Limb (tissue), 2 donors: Measurements from ENCODE around the gene ACSM2B.
"Not testable (repeated sequence)": the region's sequence is repeated elsewhere in the genome, so short reads cannot be mapped to it uniquely, and the experiment has no call there.

Source experiments
- DNase-seq, 2 donors: peaks; one replicate each; pipeline ENCODE4 v3.0.0-alpha.2; 2016; ENCODE audit errors: extremely low spot score in 2 of 2

ACSM2B gene

GRCh38 chr16:20538181-20538580 lies 38.0 kb downstream of the ACSM2B start:
- DNase-seq = no peak

DNA sequence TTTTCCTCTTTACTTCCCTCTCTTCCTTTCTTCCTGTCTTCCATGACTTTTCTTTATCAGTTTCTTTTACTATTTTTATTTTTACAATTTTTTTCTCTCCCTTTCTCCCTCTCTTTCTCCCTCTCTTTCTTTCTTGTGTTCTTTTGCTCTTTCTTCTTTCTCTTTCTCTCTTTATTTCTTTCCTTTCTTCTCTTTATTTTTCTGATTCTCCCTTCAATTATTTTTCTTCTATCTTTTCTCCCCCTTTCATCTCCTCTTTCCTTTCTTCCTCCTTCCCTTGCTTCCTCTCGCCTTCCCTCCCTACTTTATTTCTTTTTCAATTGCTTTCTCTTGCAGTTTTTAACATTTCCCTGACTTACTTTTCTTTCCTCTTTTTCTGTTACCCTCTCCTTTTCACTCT lies 39.5 kb downstream of the ACSM2B start:
- not testable (repeated sequence) for DNase-seq

- DNase-seq = not testable (repeated sequence)
Observed at GRCh38 chr16:20532284-20532792, 43.8 kb downstream of the ACSM2B start.

DNA sequence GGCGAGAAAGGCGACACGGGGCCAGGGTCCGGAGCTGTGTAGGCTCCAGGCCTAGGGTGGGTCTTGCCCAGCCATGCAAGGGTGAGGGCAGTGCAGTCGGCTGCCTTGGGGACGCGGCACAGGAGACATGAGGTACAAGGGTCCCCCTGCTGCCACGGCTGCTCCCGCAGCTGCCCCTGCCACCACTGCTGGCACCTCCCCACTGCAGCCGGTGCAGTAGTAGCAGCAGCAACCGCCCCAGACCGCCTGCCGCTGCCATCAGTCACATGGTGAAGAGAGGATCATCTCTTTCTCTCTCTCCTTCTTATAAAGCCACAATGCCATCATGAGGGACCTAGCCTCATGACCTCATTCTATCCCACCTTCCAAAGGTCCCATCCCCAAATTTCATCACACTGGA lies 44.4 kb downstream of the ACSM2B start:
- DNase-seq = not testable (repeated sequence)

DNA sequence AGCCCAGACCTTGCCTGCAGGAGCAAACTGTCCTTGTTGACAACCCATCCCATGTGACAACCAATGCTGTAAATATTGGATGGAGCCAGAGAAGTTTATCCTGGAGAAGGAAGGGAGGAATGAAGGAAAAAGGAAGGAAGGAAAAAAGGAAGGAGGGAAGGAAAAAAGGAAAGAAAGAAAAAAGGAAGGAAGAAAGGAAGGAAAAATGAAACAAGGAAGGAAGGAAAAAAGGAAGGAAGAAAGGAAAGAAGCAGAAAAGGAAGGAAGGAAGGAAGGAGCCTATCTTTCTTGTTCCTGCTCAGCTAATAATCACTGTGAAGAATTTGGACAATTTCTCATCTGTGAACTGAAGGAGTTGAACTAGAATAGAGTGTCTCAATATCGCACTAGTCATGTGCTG lies 56.1 kb downstream of the ACSM2B start:
- DNase-seq = no peak

DNA sequence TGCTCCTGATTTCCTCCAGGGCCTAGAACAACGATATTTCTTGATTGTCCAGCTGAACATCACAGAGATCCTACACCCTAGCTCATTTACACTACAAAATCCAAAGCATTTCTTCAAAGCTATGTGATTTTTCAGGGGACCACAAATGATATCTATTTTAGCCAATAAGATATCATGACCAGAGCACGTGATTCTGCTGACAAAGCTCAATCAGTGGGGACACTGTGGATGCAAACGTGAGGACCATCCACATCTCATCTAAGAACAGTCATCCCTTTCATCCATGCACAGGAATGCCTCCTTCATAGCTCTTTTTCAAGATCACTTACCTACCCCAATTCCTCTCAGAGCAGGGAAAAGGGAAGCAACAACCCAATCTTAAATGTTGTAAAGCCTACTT lies 56.9 kb downstream of the ACSM2B start:
- no peak for DNase-seq

DNA sequence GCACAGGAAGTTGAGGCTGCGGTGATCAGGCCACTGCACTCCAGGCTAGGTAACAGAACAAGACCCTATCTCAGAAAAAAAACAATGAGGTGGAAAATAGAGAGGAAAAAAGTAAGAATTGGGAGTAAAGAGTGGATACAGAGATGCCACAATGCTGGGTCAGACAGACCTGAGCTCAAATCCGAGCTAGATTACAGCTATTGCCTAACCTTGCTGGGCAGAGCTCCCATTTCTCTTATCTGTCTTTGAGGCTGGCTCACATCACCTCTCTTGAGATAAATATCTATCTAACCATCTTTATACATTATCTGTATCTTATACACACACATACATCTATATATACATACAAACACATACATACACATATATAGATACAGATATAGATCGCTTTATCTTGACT lies 59.0 kb downstream of the ACSM2B start:
- no peak for DNase-seq

- DNase-seq = no peak
Observed at GRCh38 chr16:20515688-20516090, 60.5 kb downstream of the ACSM2B start.

DNA sequence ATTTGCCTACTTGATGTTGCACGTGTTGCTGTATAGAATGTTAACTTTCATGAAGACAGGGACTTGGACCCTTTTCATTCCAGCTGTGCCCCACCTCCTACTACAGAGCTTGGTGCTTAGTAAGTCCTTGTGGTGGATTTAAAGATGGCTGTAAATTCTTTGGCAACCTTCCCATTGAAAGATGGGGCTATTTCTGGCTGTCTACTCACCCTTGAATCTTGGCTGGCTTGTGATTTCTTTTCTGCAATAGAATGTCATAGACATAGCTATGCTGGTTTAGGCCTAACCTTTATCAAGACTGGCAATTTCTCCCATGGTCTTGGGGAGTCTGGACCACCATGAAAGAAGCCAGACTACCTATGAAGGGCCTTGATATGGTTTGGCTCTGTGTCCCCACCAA lies 65.8 kb downstream of the ACSM2B start:
- DNase-seq = no peak

DNA sequence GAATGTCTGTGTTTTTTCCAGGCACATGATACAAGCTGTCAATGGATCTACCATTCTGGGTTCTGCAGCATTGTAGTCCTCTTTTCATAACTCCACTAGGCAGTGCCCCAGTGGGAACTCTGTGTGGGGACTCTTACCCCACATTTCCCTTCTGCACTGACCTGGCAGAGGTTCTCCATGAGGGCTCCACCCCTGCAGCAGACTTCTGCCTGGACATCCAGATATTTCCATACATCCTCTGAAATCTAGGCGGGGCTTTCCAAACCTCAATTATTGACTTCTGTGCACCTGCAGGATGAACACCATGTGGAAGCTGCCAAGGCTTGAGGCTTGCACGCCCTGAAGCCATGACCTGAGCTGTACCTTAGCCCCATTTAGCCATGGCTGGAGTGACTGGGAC lies 68.9 kb downstream of the ACSM2B start:
- DNase-seq = no peak

DNA sequence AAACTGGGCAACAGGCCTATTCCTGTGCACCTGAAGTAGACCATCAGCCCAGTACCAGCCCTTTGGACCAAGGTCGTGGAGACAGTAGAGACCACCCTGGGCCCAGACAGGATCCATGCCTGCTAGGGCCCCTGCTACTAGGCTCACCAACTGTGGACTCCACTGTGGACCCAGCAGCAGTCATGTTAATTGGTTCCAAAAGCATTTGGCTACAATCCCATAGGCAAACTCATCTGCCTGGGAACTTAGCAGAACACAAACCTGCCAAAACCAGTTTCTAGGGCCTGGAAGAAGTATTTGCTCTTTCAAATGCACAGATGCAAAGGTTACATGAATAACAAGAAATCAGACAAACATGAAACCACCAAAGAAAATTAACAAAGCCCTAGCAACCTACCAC lies 71.7 kb downstream of the ACSM2B start:
- no peak for DNase-seq

DNA sequence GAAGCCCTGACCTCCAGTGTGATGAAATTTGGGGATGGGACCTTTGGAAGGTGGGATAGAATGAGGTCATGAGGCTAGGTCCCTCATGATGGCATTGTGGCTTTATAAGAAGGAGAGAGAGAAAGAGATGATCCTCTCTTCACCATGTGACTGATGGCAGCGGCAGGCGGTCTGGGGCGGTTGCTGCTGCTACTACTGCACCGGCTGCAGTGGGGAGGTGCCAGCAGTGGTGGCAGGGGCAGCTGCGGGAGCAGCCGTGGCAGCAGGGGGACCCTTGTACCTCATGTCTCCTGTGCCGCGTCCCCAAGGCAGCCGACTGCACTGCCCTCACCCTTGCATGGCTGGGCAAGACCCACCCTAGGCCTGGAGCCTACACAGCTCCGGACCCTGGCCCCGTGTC lies 84.7 kb downstream of the ACSM2B start:
- not testable (repeated sequence) for DNase-seq

DNA sequence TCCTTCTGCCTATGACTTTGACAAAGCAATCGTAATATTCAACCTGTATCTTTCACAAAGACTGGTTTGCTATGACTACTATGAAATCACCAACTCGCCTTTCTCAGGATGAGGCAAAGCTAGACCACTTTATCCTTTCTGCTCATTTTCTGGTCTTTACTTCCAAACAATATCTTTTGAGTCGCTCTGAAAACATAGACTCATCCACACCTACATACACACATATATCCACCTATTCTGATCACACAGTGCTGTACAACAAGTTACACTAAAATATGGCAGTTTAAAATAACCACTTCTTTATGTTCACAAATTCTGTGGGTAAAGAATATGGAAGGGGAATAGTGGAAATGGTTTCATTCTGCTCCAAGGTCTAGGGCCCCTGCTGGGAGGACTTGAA lies 85.2 kb downstream of the ACSM2B start:
- DNase-seq = not testable (repeated sequence)
